GM19239 (cell line): ENCODE measurements around the gene PSPC1.
"Not testable (repeated sequence)": the region's sequence is repeated elsewhere in the genome, so short reads cannot be mapped to it uniquely, and the experiment has no call there.

Source experiments
- DNase-seq: peaks from one replicate; pipeline ENCODE4 v3.0.0; 2011; ENCODE audit warnings: low spot score; ENCODE audit not compliant: insufficient read length
- FAIRE-seq: peaks from 2 replicates; lab custom pipeline; 2011; peaks lifted over from hg19 to GRCh38; lab: Jason Lieb, UNC

The PSPC1 gene

GRCh38 chr13:19767966-19768365, 14.8 kb downstream of the PSPC1 start:
- no peak for FAIRE-seq
- DNase-seq = no peak

GRCh38 chr13:19766591-19766990, 16.2 kb downstream of the PSPC1 start:
- DNase-seq (no peak), FAIRE-seq (no peak)

GRCh38 chr13:19764237-19764636, 18.5 kb downstream of the PSPC1 start:
- no peak for DNase-seq
- no peak for FAIRE-seq

GRCh38 chr13:19763618-19764017, 19.1 kb downstream of the PSPC1 start:
- DNase-seq = no peak
- FAIRE-seq = no peak

GRCh38 chr13:19759669-19760068, 23.1 kb downstream of the PSPC1 start:
- no peak for FAIRE-seq
- no peak for DNase-seq

GRCh38 chr13:19742643-19743042, 40.1 kb downstream of the PSPC1 start:
- no peak for DNase-seq

GRCh38 chr13:19737844-19738557, 44.7 kb downstream of the PSPC1 start:
- FAIRE-seq (no peak), DNase-seq (no peak)

More at GRCh38 chr13:19742643-19743042, 40.1 kb downstream of the PSPC1 start:
- no peak for FAIRE-seq

- FAIRE-seq (no peak), DNase-seq (no peak)
These were observed 56.1 kb downstream of the PSPC1 start for GRCh38 chr13:19726611-19727010.

- DNase-seq (no peak), FAIRE-seq (no peak)
These were observed 57.4 kb downstream of the PSPC1 start for GRCh38 chr13:19725320-19725719.

GRCh38 chr13:19720039-19720438, 62.7 kb downstream of the PSPC1 start:
- FAIRE-seq = no peak
- no peak for DNase-seq

GRCh38 chr13:19713186-19713965, 69.4 kb downstream of the PSPC1 start:
- no peak for DNase-seq

GRCh38 chr13:19709782-19710181, 73.0 kb downstream of the PSPC1 start:
- FAIRE-seq, DNase-seq: not testable (repeated sequence)

More at GRCh38 chr13:19713186-19713965, 69.4 kb downstream of the PSPC1 start:
- no peak for FAIRE-seq

- DNase-seq, FAIRE-seq: not testable (repeated sequence)
These were observed 73.7 kb downstream of the PSPC1 start for GRCh38 chr13:19709039-19709438.

GRCh38 chr13:19704256-19704655, 78.5 kb downstream of the PSPC1 start:
- not testable (repeated sequence) for DNase-seq, FAIRE-seq

GRCh38 chr13:19701619-19702018, 81.1 kb downstream of the PSPC1 start:
- not testable (repeated sequence) for FAIRE-seq, DNase-seq

GRCh38 chr13:19700963-19701362, 81.8 kb downstream of the PSPC1 start:
- DNase-seq, FAIRE-seq: not testable (repeated sequence)

GRCh38 chr13:19695829-19696228, 86.9 kb downstream of the PSPC1 start:
- DNase-seq (no peak), FAIRE-seq (no peak)

GRCh38 chr13:19695428-19695827, 87.3 kb downstream of the PSPC1 start:
- DNase-seq (no peak), FAIRE-seq (no peak)

- FAIRE-seq, DNase-seq: not testable (repeated sequence)
These were observed 91.3 kb downstream of the PSPC1 start for GRCh38 chr13:19691447-19691846.

- no peak for FAIRE-seq
- no peak for DNase-seq
These were observed 97.3 kb downstream of the PSPC1 start for GRCh38 chr13:19685437-19685836.

- FAIRE-seq = no peak
- DNase-seq = no peak
These were observed 97.7 kb downstream of the PSPC1 start for GRCh38 chr13:19685034-19685433.
